Measurements from ENCODE around the gene PLP2. TPM values are rescaled to one million over a fixed set of nuclear protein-coding genes. Genes with fewer than 3 reads are reported as not detected.
"Not testable (repeated sequence)": the region's sequence is repeated elsewhere in the genome, so short reads cannot be mapped to it uniquely, and the experiment has no call there.

Gene PLP2
- total RNA-seq, 2 donors from 2014 or later = 142 to 169 TPM

DNA sequence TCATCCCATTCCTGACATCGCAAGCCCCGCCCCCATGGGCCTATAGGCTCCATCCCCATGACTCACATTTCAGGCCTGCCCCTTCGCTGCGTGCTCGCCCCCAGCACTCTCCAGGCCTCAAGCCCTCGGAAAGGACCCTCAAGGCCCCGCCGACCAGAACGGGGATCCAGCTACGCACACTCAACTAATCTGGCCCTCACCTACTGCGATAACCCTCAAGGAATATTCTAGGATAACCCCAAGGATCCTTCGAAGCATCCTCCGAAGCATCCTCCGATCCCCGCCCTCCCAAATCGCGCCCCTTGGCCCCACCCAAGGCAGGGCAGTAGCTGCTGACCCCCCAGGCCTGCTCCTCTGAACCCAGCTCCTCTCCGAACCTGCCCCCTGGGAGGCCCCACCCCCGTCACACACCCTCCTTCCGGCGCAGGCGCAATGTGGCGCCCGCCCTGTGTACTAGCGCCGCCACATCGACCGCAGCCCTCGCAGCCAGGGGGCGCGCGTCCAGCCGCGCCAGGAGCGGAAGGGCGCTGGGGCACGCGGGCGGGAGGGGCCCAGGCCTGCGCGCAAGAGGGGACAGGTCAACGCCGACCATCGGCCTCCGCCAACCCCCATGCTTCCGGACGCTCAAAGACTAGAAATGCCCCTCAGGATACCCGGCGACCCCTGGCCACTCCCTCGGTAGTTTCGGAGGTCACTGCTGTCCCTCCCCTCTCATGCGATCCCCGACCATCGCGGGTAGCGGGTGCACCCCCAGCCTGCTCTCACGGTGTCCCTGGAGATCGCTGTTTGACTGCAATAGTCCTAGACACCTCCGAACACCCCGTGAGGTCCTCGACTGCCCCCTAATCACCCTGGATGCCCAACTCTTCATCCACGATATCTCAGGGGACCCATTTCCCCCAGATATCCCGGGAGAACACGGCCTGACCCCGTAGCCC is 15.5 kb upstream of the PLP2 start:
- peak; percentile 89 to 92 for ATAC-seq
- Mint-ChIP-seq H3K27ac (peak overlapping the region; percentile 96 to 98), H3K9me3 (no peaks in the 10 kb centered on the region), H3K36me3 (no peaks in the 10 kb centered on the region)
- peak; percentile 82 to 85 for DNase-seq (ENCODE audit: low spot score in 2 of 2)

- Mint-ChIP-seq H3K27ac (no peak overlapping the region), H3K36me3 (no peaks in the 10 kb centered on the region), H3K9me3 (no peaks in the 10 kb centered on the region)
- no peak for ATAC-seq
- DNase-seq (ENCODE audit: low spot score in 2 of 2) = no peak
These were observed 14.5 kb upstream of the PLP2 start for GRCh38 chrX:49157194-49157593.

DNA sequence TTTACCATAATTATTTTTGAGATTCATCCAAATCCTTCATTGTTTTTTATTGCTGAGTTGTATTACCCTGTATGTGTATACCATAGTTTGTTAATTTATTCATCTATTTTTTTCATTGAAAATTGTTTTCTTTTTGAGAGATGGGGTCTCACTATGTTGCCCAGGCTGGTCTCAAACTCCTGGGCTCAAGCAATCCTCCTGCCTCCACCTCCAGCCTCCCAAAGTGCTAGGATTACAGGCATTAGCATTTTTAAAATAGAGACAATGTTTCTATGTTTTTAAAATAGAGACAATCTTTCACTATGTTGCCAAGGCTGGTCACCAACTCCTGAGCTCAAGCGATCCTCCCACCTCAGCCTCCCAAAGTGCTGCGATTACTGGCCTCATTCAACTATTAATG is 10.8 kb upstream of the PLP2 start:
- no peak overlapping the region for H3K27ac Mint-ChIP-seq
- no peak for ATAC-seq
- H3K36me3 Mint-ChIP-seq = no peaks in the 10 kb centered on the region
- no peak for DNase-seq (ENCODE audit: low spot score in 2 of 2)
- no peaks in the 10 kb centered on the region for H3K9me3 Mint-ChIP-seq

DNA sequence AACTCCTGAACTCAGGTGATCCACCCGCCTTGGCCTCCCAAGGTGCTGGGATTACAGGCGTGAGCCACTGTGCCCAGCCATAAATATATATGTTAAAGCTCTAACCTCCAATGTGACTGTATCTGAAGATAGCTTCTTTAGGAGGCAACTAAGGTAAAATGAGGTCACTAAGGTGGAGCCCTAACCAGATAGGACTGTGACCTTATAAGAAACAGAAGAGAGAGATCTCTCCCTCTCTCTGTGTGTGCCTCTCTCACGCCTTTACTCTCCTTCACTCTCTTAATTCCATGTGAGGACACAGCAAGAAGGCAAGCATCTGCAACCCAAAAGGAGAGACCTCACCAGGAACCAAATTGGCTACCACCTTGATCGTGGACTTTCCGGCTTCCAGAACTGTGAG is 10.1 kb upstream of the PLP2 start:
- H3K9me3 Mint-ChIP-seq = no peaks in the 10 kb centered on the region

GRCh38 chrX:49162620-49163019 is 9.1 kb upstream of the PLP2 start, which contains the start of gene MAGIX:
MAGIX (plus strand) TSS chrX:49162758; CDS start chrX:49162890, 132 bp downstream.
- DNase-seq (ENCODE audit: low spot score in 2 of 2) (no peak), ATAC-seq (no peak)
- H3K9me3 Mint-ChIP-seq = no peaks in the 10 kb centered on the region
- H3K27ac Mint-ChIP-seq = peak within 1 kb of the TSS in 1 of 2 donors; percentile 86
- H3K36me3 Mint-ChIP-seq = no peaks in the 10 kb centered on the region

More for the DNA sequence above, 10.1 kb upstream of the PLP2 start:
- ATAC-seq (no peak), DNase-seq (ENCODE audit: low spot score in 2 of 2) (no peak)
- Mint-ChIP-seq H3K27ac (no peak overlapping the region), H3K36me3 (no peaks in the 10 kb centered on the region)

DNA sequence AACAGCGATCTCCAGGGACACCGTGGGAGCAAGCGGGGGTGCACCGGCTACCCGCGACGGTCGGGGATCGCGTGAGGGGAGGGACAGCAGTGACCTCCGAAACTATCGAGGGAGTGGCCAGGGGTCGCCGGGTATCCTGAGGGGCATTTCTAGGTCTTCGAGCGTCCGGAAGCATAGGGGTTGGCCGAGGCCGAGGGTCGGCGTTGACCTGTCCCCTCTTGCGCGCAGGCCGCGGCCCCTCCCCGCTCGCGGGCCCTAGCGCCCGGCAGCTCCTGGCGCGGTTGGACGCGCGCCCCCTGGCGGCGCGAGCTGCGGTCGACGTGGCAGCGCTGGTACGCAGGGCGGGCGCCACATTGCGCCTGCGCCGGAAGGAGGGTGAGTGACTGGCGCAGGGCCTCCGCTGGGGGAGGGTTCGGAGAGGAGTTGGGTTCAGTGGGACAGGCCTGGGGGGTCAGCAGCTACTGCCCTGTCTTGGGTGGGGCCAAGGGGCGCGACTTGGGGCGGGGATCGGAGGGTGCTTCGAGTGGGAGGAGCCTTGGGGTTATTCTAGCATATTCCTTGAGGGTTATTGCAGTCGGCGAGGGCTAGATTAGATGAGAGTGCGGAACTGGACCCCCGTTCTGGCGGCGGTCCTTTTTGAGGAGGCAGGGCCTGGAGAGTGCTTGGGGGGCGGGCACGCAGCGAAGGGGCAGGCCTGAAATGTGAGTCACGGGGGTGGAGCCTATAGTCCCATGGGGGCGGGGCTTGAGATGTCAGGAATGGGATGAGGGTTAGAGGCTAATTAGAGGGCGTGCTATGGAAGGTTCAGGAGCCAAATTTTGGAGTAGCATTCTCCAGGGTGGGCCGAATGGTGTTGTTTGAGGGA is 7.9 kb upstream of the PLP2 start:
- Mint-ChIP-seq H3K9me3 (no peaks in the 10 kb centered on the region), H3K36me3 (no peaks in the 10 kb centered on the region), H3K27ac (peak overlapping the region; percentile 86 to 94)
- DNase-seq (ENCODE audit: low spot score in 2 of 2) (peak; percentile 78 to 84), ATAC-seq (peak; percentile 56 to 78)

DNA sequence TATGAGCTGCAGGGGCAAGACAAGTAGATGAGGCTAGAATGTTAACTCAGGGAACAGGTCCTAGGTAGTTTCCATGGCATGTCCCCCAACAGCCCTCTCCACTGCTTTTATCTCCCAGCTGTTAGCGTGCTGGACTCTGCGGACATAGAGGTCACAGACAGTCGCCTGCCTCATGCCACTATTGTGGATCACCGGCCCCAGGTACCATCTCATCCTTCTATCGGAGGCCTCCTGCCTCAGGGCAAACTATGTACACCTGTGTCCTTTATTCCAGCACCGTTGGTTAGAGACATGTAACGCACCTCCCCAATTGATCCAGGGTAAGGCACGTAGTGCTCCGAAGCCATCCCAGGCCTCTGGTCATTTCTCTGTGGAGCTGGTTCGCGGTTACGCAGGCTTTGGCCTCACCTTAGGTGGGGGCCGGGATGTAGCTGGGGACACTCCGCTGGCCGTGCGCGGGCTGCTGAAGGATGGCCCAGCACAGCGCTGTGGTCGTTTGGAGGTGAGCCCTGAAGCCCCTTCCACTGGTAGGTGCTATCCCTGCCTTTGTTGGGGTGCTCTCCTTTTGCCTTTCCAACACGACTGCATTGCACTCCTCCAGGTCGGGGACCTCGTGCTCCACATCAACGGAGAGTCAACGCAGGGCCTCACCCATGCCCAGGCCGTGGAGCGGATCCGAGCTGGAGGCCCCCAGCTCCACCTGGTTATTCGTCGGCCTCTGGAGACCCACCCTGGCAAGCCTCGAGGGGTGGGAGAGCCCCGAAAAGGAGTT is 6.9 kb upstream of the PLP2 start:
- ATAC-seq (no peak), DNase-seq (ENCODE audit: low spot score in 2 of 2) (no peak)
- no peaks in the 10 kb centered on the region for H3K36me3 Mint-ChIP-seq
- no peaks in the 10 kb centered on the region for H3K9me3 Mint-ChIP-seq
- peak overlapping the region in 1 of 2 donors; percentile 86 for H3K27ac Mint-ChIP-seq

DNA sequence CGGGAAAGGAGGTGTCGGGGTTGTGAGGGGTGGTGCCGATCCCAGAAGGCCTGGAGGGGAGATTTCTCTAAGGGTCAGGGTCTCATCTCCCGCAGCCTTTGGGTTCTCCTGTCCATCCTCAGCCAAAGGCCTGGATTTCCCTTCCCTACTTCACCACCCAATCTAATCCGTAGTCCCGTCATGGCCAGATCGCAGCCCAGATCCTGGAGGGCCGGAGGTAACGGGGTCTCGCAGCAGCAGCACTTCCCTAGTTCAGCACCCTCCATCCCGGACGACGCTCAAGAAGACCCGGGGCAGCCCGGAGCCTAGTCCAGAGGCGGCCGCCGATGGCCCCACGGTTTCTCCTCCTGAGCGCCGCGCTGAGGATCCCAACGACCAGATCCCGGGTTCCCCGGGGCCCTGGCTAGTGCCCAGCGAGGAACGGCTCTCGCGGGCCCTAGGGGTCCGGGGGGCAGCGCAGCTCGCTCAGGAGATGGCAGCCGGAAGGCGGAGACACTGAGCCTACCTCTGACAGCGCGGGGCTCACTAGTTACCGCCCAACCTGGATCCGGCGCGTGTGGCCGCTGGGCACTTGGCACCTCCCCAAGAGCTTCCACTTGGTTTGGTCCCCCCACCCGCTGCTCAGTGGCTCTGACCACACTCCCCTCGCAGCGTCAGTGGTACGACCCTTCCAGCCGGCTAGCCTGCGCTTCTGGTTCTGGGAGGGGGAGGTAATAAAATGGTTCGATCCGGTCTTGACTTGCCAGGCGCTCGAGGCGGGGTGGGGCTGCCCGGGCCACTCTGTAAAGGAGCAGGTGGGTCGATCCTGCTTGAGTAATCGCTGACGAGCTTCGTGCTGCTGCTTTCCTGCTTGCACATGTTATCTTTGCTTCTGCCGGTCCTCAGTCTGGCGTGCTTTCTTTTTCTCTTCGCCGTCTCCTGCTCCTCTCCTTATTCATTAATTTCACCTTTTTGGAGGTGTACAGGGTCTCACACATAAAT is 5.5 kb upstream of the PLP2 start:
- peak; percentile 48 to 78 for DNase-seq (ENCODE audit: low spot score in 2 of 2)
- Mint-ChIP-seq H3K36me3 (no peaks in the 10 kb centered on the region), H3K27ac (peak overlapping the region; percentile 44 to 95), H3K9me3 (no peaks in the 10 kb centered on the region)
- peak; percentile 54 to 65 for ATAC-seq

GRCh38 chrX:49166914-49167739 is 4.6 kb upstream of the PLP2 start:
- no peaks in the 10 kb centered on the region for H3K9me3 Mint-ChIP-seq
- peak in 1 of 2 donors; percentile 81 for DNase-seq (ENCODE audit: low spot score in 2 of 2)
- H3K27ac Mint-ChIP-seq = peak overlapping the region; percentile 74 to 95
- peak; percentile 12 to 56 for ATAC-seq
- peaks cover 0 to 5% of the 10 kb centered on the region in 2 donors for H3K36me3 Mint-ChIP-seq

DNA sequence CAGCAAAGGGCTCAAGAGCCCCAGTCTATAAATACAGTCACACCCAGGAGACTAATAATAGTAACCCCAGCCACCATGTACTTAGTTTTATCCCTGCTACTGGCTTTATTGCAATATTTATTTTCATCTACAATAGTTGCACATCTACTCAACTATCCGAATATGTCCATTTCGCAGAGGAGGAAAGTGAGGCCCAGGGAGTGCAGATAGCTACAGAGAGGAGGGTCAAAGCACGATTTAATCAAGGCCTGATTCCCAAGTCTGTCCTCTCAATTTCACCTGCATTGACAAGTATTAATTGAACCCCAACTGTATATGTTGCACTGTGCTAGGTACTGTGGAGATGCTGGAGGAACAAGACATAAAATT is 4.0 kb upstream of the PLP2 start:
- no peak for DNase-seq (ENCODE audit: low spot score in 2 of 2)
- no peak for ATAC-seq
- H3K36me3 Mint-ChIP-seq = peaks cover 3 to 8% of the 10 kb centered on the region in 2 donors

DNA sequence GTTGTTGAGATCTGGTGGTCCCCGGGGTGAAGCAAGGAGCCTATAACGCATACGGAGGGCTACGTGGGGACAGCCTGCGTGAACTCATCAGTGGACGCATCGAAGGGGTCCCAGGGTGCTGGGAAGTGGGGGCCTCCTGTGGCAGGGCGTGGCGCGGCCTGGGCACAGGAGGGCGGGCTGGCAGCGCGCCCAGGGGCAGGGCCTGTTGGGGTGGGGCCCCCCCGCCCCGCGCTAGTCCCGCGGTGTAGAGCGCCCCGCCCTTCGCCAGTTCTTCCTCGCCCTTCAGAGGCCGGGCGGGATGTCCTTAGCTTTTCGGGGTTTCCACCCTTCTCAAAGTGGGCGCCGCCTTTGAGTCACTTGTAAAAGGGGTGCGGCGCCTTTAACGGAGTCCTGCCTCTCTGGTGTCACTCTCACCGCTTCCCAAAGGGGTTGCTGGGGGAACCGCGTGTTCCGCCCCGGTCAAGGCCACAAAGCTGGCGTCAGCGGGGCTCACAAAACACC is 632 bp downstream of the PLP2 start:
- peak; percentile 62 to 84 for DNase-seq (ENCODE audit: low spot score in 2 of 2)

More for the DNA sequence above, 4.0 kb upstream of the PLP2 start:
- Mint-ChIP-seq H3K9me3 (no peaks in the 10 kb centered on the region), H3K27ac (peak overlapping the region; percentile 74 to 95)

GRCh38 chrX:49173544-49173943 is 1.8 kb downstream of the PLP2 start:
- Mint-ChIP-seq H3K27ac (peak overlapping the region in 1 of 2 donors; percentile 93), H3K36me3 (peaks cover 16 to 20% of the 10 kb centered on the region in 2 donors)
- ATAC-seq = not testable (repeated sequence)

More for the DNA sequence above, 632 bp downstream of the PLP2 start:
- peak overlapping the region; percentile 86 to 93 for H3K27ac Mint-ChIP-seq
- H3K36me3 Mint-ChIP-seq = peaks cover 16 to 20% of the 10 kb centered on the region in 2 donors
- peak; percentile 82 to 83 for ATAC-seq
- no peaks in the 10 kb centered on the region for H3K9me3 Mint-ChIP-seq

DNA sequence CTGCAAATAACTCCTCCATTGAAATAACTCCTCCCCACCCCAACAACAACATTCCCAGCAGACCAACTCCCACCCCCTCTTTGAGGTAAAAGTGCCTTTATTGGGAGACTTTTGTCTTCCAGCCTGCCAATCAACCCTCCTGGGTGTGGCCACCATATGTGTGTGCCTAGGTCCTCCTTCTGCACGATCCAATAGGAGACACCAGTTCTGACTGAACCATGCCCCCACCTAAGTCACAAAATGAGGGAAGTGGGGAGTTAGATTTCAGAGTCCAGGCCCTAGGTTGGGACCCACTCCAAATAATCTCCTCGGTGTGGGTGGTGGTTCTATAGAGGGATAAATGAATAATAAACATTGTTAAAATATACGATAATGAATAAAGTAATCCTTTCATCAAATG is 3.0 kb downstream of the PLP2 start:
- DNase-seq (ENCODE audit: low spot score in 2 of 2) (no peak), ATAC-seq (no peak)
- Mint-ChIP-seq H3K9me3 (no peaks in the 10 kb centered on the region), H3K36me3 (peaks cover 16 to 20% of the 10 kb centered on the region in 2 donors), H3K27ac (peak overlapping the region; percentile 72 to 74)

More at GRCh38 chrX:49173544-49173943, 1.8 kb downstream of the PLP2 start:
- H3K9me3 Mint-ChIP-seq; DNase-seq (ENCODE audit: low spot score in 2 of 2): not testable (repeated sequence)

Data from activated naive CD4-positive, alpha-beta T cell treated with anti-CD3 and anti-CD28 coated beads, Interleukin-2, amount 50 U/mL, for 72 hours (primary cell).